GF-D8 (cell line): ENCODE measurements around the gene NLRC5.
"Not testable (repeated sequence)": the region's sequence is repeated elsewhere in the genome, so short reads cannot be mapped to it uniquely, and the experiment has no call there.

Source experiments
- DNase-seq: peaks from one replicate; lab custom pipeline; 2025; lab: John Stamatoyannopoulos, UW

NLRC5 gene

DNA sequence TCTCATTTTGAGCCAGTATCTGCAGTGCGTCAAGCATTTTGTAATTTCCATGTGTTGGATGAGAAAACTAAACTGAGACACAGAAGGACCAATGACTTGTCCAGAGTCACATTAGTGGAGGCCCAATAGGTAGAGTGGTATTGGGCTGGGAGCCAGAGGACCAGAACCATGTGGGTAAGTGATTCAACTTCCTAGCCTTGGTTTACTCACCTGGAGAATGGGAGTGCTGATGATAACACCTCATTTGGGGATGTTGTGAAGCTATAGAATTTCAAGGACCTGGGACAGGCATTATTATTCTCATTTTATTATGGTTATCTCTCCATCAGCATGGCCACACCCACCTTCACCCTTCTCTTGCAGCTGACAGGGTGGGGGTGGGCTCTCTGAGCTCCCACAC is 111.1 kb downstream of the NLRC5 start:
- DNase-seq = no peak

GRCh38 chr16:57102888-57103851 is 113.8 kb downstream of the NLRC5 start:
- no peak for DNase-seq

DNA sequence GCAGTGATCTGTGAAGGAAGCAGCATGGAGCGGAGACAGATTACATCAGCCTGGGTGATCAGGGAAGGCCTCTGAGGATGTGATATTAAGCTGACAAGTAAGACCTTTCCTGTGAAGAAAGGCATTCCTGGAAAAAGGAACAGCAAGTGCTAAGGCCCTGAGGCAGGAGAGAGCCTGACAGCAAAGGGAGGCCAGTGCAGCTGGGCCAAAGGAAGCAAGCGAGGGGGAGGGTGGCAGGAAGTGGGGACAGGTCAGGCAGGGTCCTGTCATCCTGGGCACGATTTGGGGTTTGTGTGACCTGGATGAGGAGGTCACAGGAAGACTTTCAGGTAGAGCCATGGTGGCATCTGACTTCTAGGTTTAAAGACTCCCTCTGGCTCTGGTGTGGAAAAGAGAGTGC is 115.3 kb downstream of the NLRC5 start:
- no peak for DNase-seq

DNA sequence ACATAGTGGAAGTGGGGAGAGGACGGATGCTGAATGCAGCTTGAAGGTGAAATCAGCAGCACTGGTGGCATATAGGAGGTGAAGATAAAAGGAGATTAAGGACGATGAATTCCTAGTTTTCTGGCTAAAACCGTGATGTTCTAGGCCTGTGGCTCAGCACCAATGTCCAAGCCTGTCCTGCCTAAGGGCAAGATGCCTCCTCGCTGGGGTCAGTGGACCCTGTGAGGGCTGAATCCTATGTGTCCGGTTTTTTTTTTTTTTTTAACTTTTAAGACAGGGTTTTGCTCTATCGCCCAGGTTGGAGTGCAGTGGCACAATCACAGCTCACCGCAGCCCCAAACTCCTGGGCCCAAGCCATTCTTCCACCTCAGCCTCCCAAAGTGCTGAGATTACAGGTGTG is 115.8 kb downstream of the NLRC5 start:
- DNase-seq = no peak

- no peak for DNase-seq
Observed at GRCh38 chr16:57106767-57107166, 117.4 kb downstream of the NLRC5 start.

DNA sequence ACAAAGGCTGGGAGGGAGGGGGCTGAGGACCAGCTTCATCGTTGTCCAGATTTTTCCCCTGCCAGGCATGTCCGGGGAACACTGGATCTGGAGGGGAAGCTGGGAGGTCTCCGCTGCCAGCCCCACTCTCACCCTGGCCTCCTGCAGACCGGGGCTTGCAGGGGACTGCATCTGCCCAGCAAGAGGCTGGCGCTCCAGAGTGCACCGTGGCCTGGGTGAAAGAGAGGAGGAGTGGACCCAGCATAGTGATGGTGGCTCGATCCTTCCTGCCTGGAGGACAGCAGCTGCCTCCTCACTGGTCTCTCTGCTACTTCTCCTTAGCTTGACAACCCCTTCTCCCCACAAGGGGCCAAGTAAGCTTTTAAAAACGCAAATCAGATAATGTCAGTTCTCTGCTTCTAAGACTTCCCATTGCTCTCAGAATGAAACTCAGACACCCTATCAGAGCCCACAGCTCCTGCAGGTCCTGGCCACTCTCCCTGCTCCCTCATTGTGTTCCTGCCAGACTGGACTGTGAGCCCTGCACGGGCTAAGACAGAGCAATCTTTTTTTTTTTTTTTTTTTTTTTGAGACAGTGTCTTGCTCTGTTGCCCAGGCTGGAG is 118.1 kb downstream of the NLRC5 start:
- no peak for DNase-seq

DNA sequence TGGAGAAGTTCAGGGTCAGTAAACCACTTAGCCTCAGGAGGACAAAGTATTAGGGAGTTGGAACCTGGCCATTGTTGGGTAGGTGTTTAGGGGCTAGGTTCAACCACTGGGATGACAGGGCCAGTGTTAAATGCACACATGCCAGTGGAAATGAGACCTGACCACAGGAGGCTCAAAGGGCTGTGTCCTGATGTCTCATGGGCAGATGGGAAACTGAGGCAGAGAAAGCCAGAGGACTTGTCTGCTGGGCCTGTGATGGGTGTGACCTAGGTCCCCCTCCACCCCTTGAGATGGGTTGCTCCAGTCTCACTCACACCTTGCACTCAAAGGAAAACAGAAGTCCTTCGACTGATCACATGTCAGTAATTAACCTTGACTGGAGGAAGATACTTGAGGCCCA is 119.1 kb downstream of the NLRC5 start:
- DNase-seq = no peak

GRCh38 chr16:57109259-57110105 is 120.1 kb downstream of the NLRC5 start:
- DNase-seq = not testable (repeated sequence)

GRCh38 chr16:57110937-57111336 is 121.6 kb downstream of the NLRC5 start:
- DNase-seq = no peak

GRCh38 chr16:57111420-57111819 is 122.1 kb downstream of the NLRC5 start:
- peak; percentile 33 for DNase-seq

- DNase-seq = no peak
Observed at GRCh38 chr16:57112403-57113041, 123.2 kb downstream of the NLRC5 start.

DNA sequence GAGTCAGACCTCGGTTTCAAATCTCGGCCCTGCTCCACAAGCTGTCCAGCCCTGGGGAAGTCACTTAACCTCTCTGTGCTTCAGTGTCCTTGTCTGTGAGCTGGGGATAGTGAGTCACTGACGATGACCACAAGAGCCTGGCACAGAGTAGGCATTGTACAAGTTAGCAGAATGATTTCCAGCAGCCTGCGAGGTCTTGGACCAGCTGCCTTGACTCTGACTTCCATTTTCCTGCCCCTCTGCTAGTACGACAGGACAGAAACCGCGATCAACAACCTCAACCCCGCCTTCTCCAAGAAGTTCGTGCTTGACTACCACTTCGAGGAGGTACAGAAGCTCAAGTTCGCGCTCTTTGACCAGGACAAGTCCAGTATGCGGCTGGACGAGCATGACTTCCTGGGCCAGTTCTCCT is 123.7 kb downstream of the NLRC5 start:
- DNase-seq = no peak

DNA sequence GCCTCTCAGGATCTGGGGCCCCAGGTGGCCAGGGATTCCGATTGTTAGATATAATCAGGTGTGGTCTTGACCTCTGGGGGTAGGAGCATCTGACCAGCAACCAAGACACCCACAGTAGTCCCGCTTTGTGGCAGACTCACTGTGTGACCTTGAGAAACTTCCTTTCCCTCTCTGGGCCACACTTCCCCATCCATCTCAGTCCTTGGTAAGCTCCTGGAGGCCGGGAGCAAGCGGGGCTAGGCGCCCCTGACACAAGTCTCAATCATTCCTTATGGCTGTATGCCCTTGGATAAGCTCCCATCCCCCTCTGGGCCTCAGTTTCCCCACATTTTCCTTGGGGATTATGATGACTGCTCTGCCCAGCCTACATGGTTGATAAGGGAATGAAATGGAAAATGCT is 124.3 kb downstream of the NLRC5 start:
- DNase-seq = no peak

DNA sequence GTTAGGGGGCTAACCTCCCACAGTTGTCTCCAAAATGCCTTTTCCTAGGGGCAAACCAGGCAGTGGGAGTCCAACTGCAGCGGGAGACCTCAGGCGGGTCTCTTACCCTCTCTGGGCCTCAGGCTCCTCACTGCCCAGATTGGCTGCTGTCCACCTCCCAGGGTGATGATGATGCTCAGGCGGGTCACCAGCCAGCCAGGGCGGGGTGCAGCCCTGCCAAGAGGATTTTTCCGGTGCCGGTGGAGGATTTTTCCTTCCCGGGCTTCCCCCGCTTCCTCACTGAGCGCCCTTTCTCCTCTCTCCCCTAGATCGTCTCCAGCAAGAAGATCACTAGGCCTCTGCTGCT is 125.8 kb downstream of the NLRC5 start:
- no peak for DNase-seq

DNA sequence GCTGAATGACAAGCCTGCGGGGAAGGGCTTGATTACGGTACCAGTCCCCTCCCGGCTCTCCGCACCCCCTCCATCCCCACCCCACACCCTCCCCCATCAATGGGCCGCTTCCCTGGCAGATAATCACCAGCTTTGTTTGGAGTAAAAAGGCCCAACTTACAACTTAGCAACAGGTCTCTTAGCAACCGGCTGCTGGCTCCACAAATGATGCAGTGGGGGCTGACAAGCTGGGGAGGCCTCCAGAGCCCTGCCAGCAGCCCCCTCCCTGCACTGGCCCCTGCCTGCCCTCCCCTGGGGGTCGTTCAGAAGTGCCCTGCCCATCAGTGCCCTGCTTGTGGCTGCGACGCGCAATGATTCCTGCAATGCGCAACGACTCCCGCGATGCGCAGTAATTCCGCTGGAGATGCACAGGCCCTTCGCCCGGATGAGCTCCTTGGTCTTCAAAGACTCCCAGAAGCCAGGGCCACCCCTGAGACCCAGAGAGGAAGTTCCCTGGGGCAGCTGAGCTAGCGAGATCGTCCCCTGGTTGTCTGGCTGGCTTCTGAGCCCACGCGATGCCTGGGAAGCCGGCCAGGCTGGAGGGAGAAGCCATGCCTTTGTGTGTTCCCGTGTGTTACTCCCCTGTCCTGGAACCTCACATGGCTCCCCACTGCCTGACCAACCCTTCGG is 126.3 kb downstream of the NLRC5 start:
- no peak for DNase-seq

DNA sequence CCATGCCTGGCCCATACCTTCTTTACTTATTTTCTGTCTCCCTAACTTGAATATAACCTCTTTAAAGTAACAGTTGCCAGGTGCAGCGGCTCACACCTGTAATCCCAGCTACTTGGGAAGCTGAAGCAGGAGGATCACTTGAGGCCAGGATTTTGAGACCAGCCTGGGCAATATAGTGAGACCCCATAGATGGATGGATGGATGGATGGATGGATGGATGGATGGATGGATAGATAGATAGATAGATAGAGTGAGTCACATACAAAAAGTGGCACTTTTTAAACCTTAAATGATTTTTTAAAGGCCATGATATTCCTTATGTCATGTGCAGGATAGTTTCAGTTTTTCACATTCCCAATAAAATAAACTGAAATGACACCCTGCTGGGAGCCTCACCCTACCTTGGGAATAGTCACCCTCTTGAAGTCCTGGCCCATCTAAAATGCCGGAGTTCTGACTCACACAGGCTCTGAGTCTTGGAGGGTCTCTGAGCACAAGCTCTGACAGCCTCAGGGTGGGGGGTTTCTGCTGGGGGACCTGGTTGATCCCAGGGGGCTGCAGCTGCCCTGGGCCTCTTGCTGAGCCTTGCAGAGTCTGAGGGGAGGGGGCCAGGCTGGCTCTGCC is 129.2 kb downstream of the NLRC5 start:
- DNase-seq = no peak

GRCh38 chr16:57123216-57123973 is 134.0 kb downstream of the NLRC5 start:
- peak; percentile 59 for DNase-seq

GRCh38 chr16:57123974-57124674 is 134.8 kb downstream of the NLRC5 start:
- DNase-seq = no peak

- no peak for DNase-seq
Observed at GRCh38 chr16:57125376-57125775, 136.0 kb downstream of the NLRC5 start.

DNA sequence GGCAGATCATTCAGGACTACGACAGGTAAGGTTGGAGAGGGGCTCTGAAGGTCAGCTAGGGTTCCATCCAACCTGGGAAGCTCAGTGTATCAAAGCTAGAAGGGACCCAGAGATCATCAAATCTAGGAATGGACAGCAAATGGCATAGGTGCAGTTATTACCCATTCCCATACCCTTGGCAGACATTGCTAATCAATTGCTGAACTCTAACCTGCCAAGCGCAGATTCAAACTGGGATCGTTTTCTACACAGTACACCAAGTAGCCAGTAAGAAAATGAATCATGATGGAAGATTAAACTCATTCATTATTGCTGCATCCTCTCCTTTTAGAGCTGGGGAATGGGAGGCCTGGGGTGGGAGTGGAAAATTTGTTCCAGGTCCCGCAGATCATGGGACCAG is 136.6 kb downstream of the NLRC5 start:
- no peak for DNase-seq
